ENCODE data around the gene PDE2A. TPM values are rescaled to one million over a fixed set of nuclear protein-coding genes. Genes with fewer than 3 reads are reported as not detected.

Gene PDE2A
- total and polyA plus RNA-seq, 4 donors = 9.4 to 17.5 (median 14.1) TPM

GRCh38 chr11:72599325-72600117 lies 74.7 kb downstream of the PDE2A start:
- H3K27me3 ChIP-seq (ENCODE audit: control insufficient read depth, insufficient read depth, low read length) = peaks cover 2% of the 10 kb centered on the region
- no peaks in the 10 kb centered on the region for H3K36me3 ChIP-seq (ENCODE audit: control insufficient read depth, insufficient read depth, low read length)
- WGBS (ENCODE audit: insufficient coverage) = 88% methylated on average over 10 of the region's 11 CpGs
- no peak overlapping the region for H3K4me3 ChIP-seq (ENCODE audit: low read depth, low read length)
- H3K9me3 ChIP-seq (ENCODE audit: control insufficient read depth, insufficient read depth, low read length) = no peaks in the 10 kb centered on the region
- H3K27ac ChIP-seq (ENCODE audit: low read depth, low read length) = no peak overlapping the region
- no peak for DNase-seq (ENCODE audit: low read depth in 4 of 6, low spot score in 6 of 6)
- no peaks in the 10 kb centered on the region for H3K4me1 ChIP-seq (ENCODE audit: control insufficient read depth, insufficient read depth, low read length)

- no peak overlapping the region for H3K4me3 ChIP-seq (ENCODE audit: low read depth, low read length)
- no peak overlapping the region for H3K27ac ChIP-seq (ENCODE audit: low read depth, low read length)
- peaks cover 2% of the 10 kb centered on the region for H3K27me3 ChIP-seq (ENCODE audit: control insufficient read depth, insufficient read depth, low read length)
- no peaks in the 10 kb centered on the region for H3K4me1 ChIP-seq (ENCODE audit: control insufficient read depth, insufficient read depth, low read length)
- DNase-seq (ENCODE audit: low read depth in 4 of 6, low spot score in 6 of 6) = peak in 2 of 6 donors; percentile 42 to 53
- H3K36me3 ChIP-seq (ENCODE audit: control insufficient read depth, insufficient read depth, low read length) = no peaks in the 10 kb centered on the region
- 40% methylated on average over 11 of the region's 11 CpGs for WGBS (ENCODE audit: insufficient coverage)
- no peaks in the 10 kb centered on the region for H3K9me3 ChIP-seq (ENCODE audit: control insufficient read depth, insufficient read depth, low read length)
Measured at GRCh38 chr11:72598906-72599305, 75.3 kb downstream of the PDE2A start.

- Histone ChIP-seq H3K36me3 (ENCODE audit: control insufficient read depth, insufficient read depth, low read length) (no peaks in the 10 kb centered on the region), H3K4me1 (ENCODE audit: control insufficient read depth, insufficient read depth, low read length) (no peaks in the 10 kb centered on the region), H3K27ac (ENCODE audit: low read depth, low read length) (no peak overlapping the region), H3K9me3 (ENCODE audit: control insufficient read depth, insufficient read depth, low read length) (no peaks in the 10 kb centered on the region), H3K27me3 (ENCODE audit: control insufficient read depth, insufficient read depth, low read length) (peaks cover 2% of the 10 kb centered on the region), H3K4me3 (ENCODE audit: low read depth, low read length) (no peak overlapping the region)
- DNase-seq (ENCODE audit: low read depth in 4 of 6, low spot score in 6 of 6) = no peak
- WGBS (ENCODE audit: insufficient coverage) = 86% methylated on average over 3 of the region's 6 CpGs
Measured at GRCh38 chr11:72598466-72598865, 75.8 kb downstream of the PDE2A start.

- no peaks in the 10 kb centered on the region for H3K9me3 ChIP-seq (ENCODE audit: control insufficient read depth, insufficient read depth, low read length)
- DNase-seq (ENCODE audit: low read depth in 4 of 6, low spot score in 6 of 6) = no peak
- no peaks in the 10 kb centered on the region for H3K36me3 ChIP-seq (ENCODE audit: control insufficient read depth, insufficient read depth, low read length)
- 73% methylated on average over 2 of the region's 3 CpGs for WGBS (ENCODE audit: insufficient coverage)
- no peak overlapping the region for H3K27ac ChIP-seq (ENCODE audit: low read depth, low read length)
- no peak overlapping the region for H3K4me3 ChIP-seq (ENCODE audit: low read depth, low read length)
- H3K27me3 ChIP-seq (ENCODE audit: control insufficient read depth, insufficient read depth, low read length) = peaks cover 5% of the 10 kb centered on the region
- H3K4me1 ChIP-seq (ENCODE audit: control insufficient read depth, insufficient read depth, low read length) = no peaks in the 10 kb centered on the region
Measured at GRCh38 chr11:72597721-72598120, 76.5 kb downstream of the PDE2A start.

- no peak for DNase-seq (ENCODE audit: low read depth in 4 of 6, low spot score in 6 of 6)
- no peak overlapping the region for H3K27ac ChIP-seq (ENCODE audit: low read depth, low read length)
- H3K4me1 ChIP-seq (ENCODE audit: control insufficient read depth, insufficient read depth, low read length) = peaks cover 3% of the 10 kb centered on the region
- WGBS (ENCODE audit: insufficient coverage) = 46% methylated on average over 6 of the region's 9 CpGs
- peaks cover 27% of the 10 kb centered on the region for H3K27me3 ChIP-seq (ENCODE audit: control insufficient read depth, insufficient read depth, low read length)
- no peaks in the 10 kb centered on the region for H3K36me3 ChIP-seq (ENCODE audit: control insufficient read depth, insufficient read depth, low read length)
- H3K4me3 ChIP-seq (ENCODE audit: low read depth, low read length) = no peak overlapping the region
- H3K9me3 ChIP-seq (ENCODE audit: control insufficient read depth, insufficient read depth, low read length) = no peaks in the 10 kb centered on the region
Measured at GRCh38 chr11:72595292-72595684, 78.9 kb downstream of the PDE2A start.

GRCh38 chr11:72594493-72595291 lies 79.5 kb downstream of the PDE2A start:
- no peak overlapping the region for H3K27ac ChIP-seq (ENCODE audit: low read depth, low read length)

GRCh38 chr11:72592698-72593495 lies 81.3 kb downstream of the PDE2A start:
- peaks cover 12% of the 10 kb centered on the region for H3K4me1 ChIP-seq (ENCODE audit: control insufficient read depth, insufficient read depth, low read length)
- H3K27me3 ChIP-seq (ENCODE audit: control insufficient read depth, insufficient read depth, low read length) = peaks cover 48% of the 10 kb centered on the region

More at GRCh38 chr11:72594493-72595291, 79.5 kb downstream of the PDE2A start:
- H3K36me3 ChIP-seq (ENCODE audit: control insufficient read depth, insufficient read depth, low read length) = no peaks in the 10 kb centered on the region
- 76% methylated on average over 4 of the region's 8 CpGs for WGBS (ENCODE audit: insufficient coverage)
- H3K27me3 ChIP-seq (ENCODE audit: control insufficient read depth, insufficient read depth, low read length) = peaks cover 33% of the 10 kb centered on the region
- H3K4me1 ChIP-seq (ENCODE audit: control insufficient read depth, insufficient read depth, low read length) = peaks cover 9% of the 10 kb centered on the region
- no peaks in the 10 kb centered on the region for H3K9me3 ChIP-seq (ENCODE audit: control insufficient read depth, insufficient read depth, low read length)
- DNase-seq (ENCODE audit: low read depth in 4 of 6, low spot score in 6 of 6) = no peak
- H3K4me3 ChIP-seq (ENCODE audit: low read depth, low read length) = no peak overlapping the region

GRCh38 chr11:72591785-72592502 lies 82.3 kb downstream of the PDE2A start:
- no peaks in the 10 kb centered on the region for H3K36me3 ChIP-seq (ENCODE audit: control insufficient read depth, insufficient read depth, low read length)
- peak in 2 of 6 donors; percentile 55 to 95 for DNase-seq (ENCODE audit: low read depth in 4 of 6, low spot score in 6 of 6)
- WGBS (ENCODE audit: insufficient coverage) = 47% methylated on average over 6 of the region's 10 CpGs
- peaks cover 12% of the 10 kb centered on the region for H3K4me1 ChIP-seq (ENCODE audit: control insufficient read depth, insufficient read depth, low read length)
- H3K27ac ChIP-seq (ENCODE audit: low read depth, low read length) = no peak overlapping the region
- H3K9me3 ChIP-seq (ENCODE audit: control insufficient read depth, insufficient read depth, low read length) = no peaks in the 10 kb centered on the region
- H3K4me3 ChIP-seq (ENCODE audit: low read depth, low read length) = no peak overlapping the region
- peaks cover 48% of the 10 kb centered on the region for H3K27me3 ChIP-seq (ENCODE audit: control insufficient read depth, insufficient read depth, low read length)

More at GRCh38 chr11:72592698-72593495, 81.3 kb downstream of the PDE2A start:
- H3K4me3 ChIP-seq (ENCODE audit: low read depth, low read length) = no peak overlapping the region
- no peak overlapping the region for H3K27ac ChIP-seq (ENCODE audit: low read depth, low read length)
- no peak for DNase-seq (ENCODE audit: low read depth in 4 of 6, low spot score in 6 of 6)
- 84% methylated on average over 4 of the region's 8 CpGs for WGBS (ENCODE audit: insufficient coverage)
- H3K9me3 ChIP-seq (ENCODE audit: control insufficient read depth, insufficient read depth, low read length) = no peaks in the 10 kb centered on the region
- H3K36me3 ChIP-seq (ENCODE audit: control insufficient read depth, insufficient read depth, low read length) = no peaks in the 10 kb centered on the region

- 59% methylated on average over 5 of the region's 5 CpGs for WGBS (ENCODE audit: insufficient coverage)
- no peak overlapping the region for H3K27ac ChIP-seq (ENCODE audit: low read depth, low read length)
- no peaks in the 10 kb centered on the region for H3K9me3 ChIP-seq (ENCODE audit: control insufficient read depth, insufficient read depth, low read length)
- H3K27me3 ChIP-seq (ENCODE audit: control insufficient read depth, insufficient read depth, low read length) = peaks cover 52% of the 10 kb centered on the region
- no peak overlapping the region for H3K4me3 ChIP-seq (ENCODE audit: low read depth, low read length)
- DNase-seq (ENCODE audit: low read depth in 4 of 6, low spot score in 6 of 6) = no peak
- H3K36me3 ChIP-seq (ENCODE audit: control insufficient read depth, insufficient read depth, low read length) = no peaks in the 10 kb centered on the region
- H3K4me1 ChIP-seq (ENCODE audit: control insufficient read depth, insufficient read depth, low read length) = peaks cover 12% of the 10 kb centered on the region
Measured at GRCh38 chr11:72591023-72591422, 83.2 kb downstream of the PDE2A start.

Measured in spinal cord (tissue), 10 donors.